Measurements from ENCODE around the gene ZFR2. TPM values are rescaled to one million over a fixed set of nuclear protein-coding genes. Genes with fewer than 3 reads are reported as not detected.
A peak's percentile ranks its signal among the peaks of the same experiment; 100 is the strongest.
"Not testable (repeated sequence)": the region's sequence is repeated elsewhere in the genome, so short reads cannot be mapped to it uniquely, and the experiment has no call there.

Gene ZFR2
- total RNA-seq, 1 donor from 2014 or later = 0.55 TPM

GRCh38 chr19:3760871-3761361, 107.9 kb downstream of the ZFR2 start:
- H3K27me3 ChIP-seq = no peaks in the 10 kb centered on the region
- H3K4me3 ChIP-seq = peak overlapping the region; percentile 97
- H3K36me3 ChIP-seq = peaks cover 18% of the 10 kb centered on the region
- ATAC-seq (no peak), DNase-seq (no peak)
- H3K4me1 ChIP-seq = peaks cover 35% of the 10 kb centered on the region
- intact Hi-C loops (cut with DNase I) = no loop called here
- no peaks in the 10 kb centered on the region for H3K9me3 ChIP-seq
- TF ChIP-seq CTCF (IDR thresholded peaks at IDR 0.05) = no peak
- peak overlapping the region; percentile 99 for H3K27ac ChIP-seq

GRCh38 chr19:3759482-3760254, 109.2 kb downstream of the ZFR2 start:
- no peak overlapping the region for H3K27ac ChIP-seq
- no peak overlapping the region for H3K4me3 ChIP-seq
- H3K36me3 ChIP-seq = peaks cover 8% of the 10 kb centered on the region
- no peak for TF ChIP-seq CTCF (IDR thresholded peaks at IDR 0.05)
- peaks cover 35% of the 10 kb centered on the region for H3K4me1 ChIP-seq
- ATAC-seq (no peak), DNase-seq (no peak)
- no peaks in the 10 kb centered on the region for H3K27me3 ChIP-seq
- intact Hi-C loops (cut with DNase I) = no loop called here
- H3K9me3 ChIP-seq = no peaks in the 10 kb centered on the region

GRCh38 chr19:3758297-3758696, 110.5 kb downstream of the ZFR2 start:
- peaks cover 12% of the 10 kb centered on the region for H3K36me3 ChIP-seq
- DNase-seq; H3K27me3 ChIP-seq; ATAC-seq; H3K4me3 ChIP-seq; intact Hi-C loops (cut with DNase I); H3K27ac ChIP-seq; H3K9me3 ChIP-seq: not testable (repeated sequence)
- peaks cover 28% of the 10 kb centered on the region for H3K4me1 ChIP-seq

GRCh38 chr19:3757705-3758104, 111.1 kb downstream of the ZFR2 start:
- peaks cover 26% of the 10 kb centered on the region for H3K4me1 ChIP-seq
- ATAC-seq; H3K27me3 ChIP-seq; H3K27ac ChIP-seq; intact Hi-C loops (cut with DNase I); H3K4me3 ChIP-seq; DNase-seq; H3K9me3 ChIP-seq: not testable (repeated sequence)
- H3K36me3 ChIP-seq = peaks cover 18% of the 10 kb centered on the region

Other genes with a start within 250 kb of the ZFR2 start
- gene CACTIN, start 242.2 kb downstream of the ZFR2 start, total RNA-seq = 24.3 TPM
- 42.1 TPM for gene PIP5K1C, start 168.6 kb downstream of the ZFR2 start, total RNA-seq
- 23.0 TPM for gene TJP3, start 160.7 kb downstream of the ZFR2 start, total RNA-seq
- gene APBA3, start 107.3 kb downstream of the ZFR2 start, total RNA-seq = 21.9 TPM
- gene MRPL54, start 106.4 kb downstream of the ZFR2 start, total RNA-seq = 59.7 TPM
- gene RAX2, start 96.8 kb downstream of the ZFR2 start, total RNA-seq = not detected
- 22.6 TPM for gene MATK, start 82.7 kb downstream of the ZFR2 start, total RNA-seq
- not detected for gene ATCAY, start 11.6 kb upstream of the ZFR2 start, total RNA-seq
- gene NMRK2, start 64.0 kb upstream of the ZFR2 start, total RNA-seq = 1.6 TPM
- gene DAPK3, start 102.1 kb upstream of the ZFR2 start, total RNA-seq = 70.7 TPM
- gene EEF2, start 116.4 kb upstream of the ZFR2 start, total RNA-seq = 1,960 TPM
- 25.4 TPM for gene PIAS4, start 138.7 kb upstream of the ZFR2 start, total RNA-seq
- 54.3 TPM for gene ZBTB7A, start 197.9 kb upstream of the ZFR2 start, total RNA-seq